Neural cell (in vitro differentiated cells): ENCODE results near the gene C1orf122. TPM values are rescaled to one million over a fixed set of nuclear protein-coding genes. Genes with fewer than 3 reads are reported as not detected.

Experiments
- H2AFZ ChIP-seq: fragments of 200-600, 300-800 bp; sonication (generic), shearing (Covaris generic); 2 replicates; pipeline ENCODE4 v1.6.0; 2014; ENCODE audit warnings: low read depth, mild to moderate bottlenecking, antibody characterized with exemption, low read length, moderate library complexity
- H3F3A ChIP-seq: fragments of 200-600 bp; shearing (Covaris generic); 2 replicates; pipeline ENCODE4 v1.6.1; 2016; ENCODE audit warnings: mild to moderate bottlenecking, moderate library complexity, mixed read lengths, antibody characterized with exemption, low read length; ENCODE audit not compliant: insufficient read depth, poor library complexity, severe bottlenecking
- H3K27ac ChIP-seq: fragments of 200-600, 300-800 bp; sonication (generic), shearing (Covaris generic); 2 replicates; pipeline ENCODE4 v1.5.1; 2014; ENCODE audit warnings: mild to moderate bottlenecking, low read length, moderate library complexity
- H3K27me3 ChIP-seq: fragments of 300-800, 200-600 bp; sonication (generic), shearing (Covaris generic); 2 replicates; pipeline ENCODE4 v1.6.0; 2014; ENCODE audit warnings: mild to moderate bottlenecking, low read depth, low read length, moderate library complexity; ENCODE audit not compliant: insufficient read depth
- H3K36me3 ChIP-seq: fragments of 300-800, 200-600 bp; sonication (generic), shearing (Covaris generic); 2 replicates; pipeline ENCODE4 v1.5.1; 2014; ENCODE audit warnings: mild to moderate bottlenecking, antibody characterized with exemption, low read length, moderate library complexity; ENCODE audit not compliant: insufficient read depth
- H3K4me2 ChIP-seq: fragments of 300-800, 200-600 bp; sonication (generic), shearing (Covaris generic); 2 replicates; pipeline ENCODE4 v1.6.0; 2014; ENCODE audit warnings: mild to moderate bottlenecking, low read length
- H3K4me3 ChIP-seq: fragments of 300-800, 200-600 bp; sonication (generic), shearing (Covaris generic); 2 replicates; pipeline ENCODE4 v1.5.1; 2014; ENCODE audit warnings: mild to moderate bottlenecking, low read length, moderate library complexity
- H3K79me2 ChIP-seq: fragments of 200-600 bp; shearing (Covaris generic); replicated peaks from 2 replicates; pipeline ENCODE4 v1.6.0; 2014; ENCODE audit warnings: mild to moderate bottlenecking, low read length, moderate library complexity; ENCODE audit not compliant: insufficient read depth
- H3K9ac ChIP-seq: fragments of 300-800, 200-600 bp; sonication (generic), shearing (Covaris generic); 2 replicates; pipeline ENCODE4 v1.6.1; 2016; ENCODE audit warnings: mild to moderate bottlenecking, low read length, mixed read lengths
- H3K9me2 ChIP-seq: fragments of 200-600 bp; shearing (Covaris generic); 2 replicates; pipeline ENCODE4 v1.6.1; 2016; ENCODE audit warnings: mild to moderate bottlenecking, low read length, mixed read lengths; ENCODE audit not compliant: insufficient read depth
- H3K9me3 ChIP-seq: fragments of 200-600, 300-800 bp; sonication (generic), shearing (Covaris generic); 2 replicates; pipeline ENCODE4 v1.6.1; 2016; ENCODE audit warnings: mild to moderate bottlenecking, mixed run types, low read length, moderate library complexity, mixed read lengths
- H4K20me1 ChIP-seq: fragments of 200-600 bp; shearing (Covaris generic); 2 replicates; pipeline ENCODE4 v1.6.1; 2016; ENCODE audit warnings: mild to moderate bottlenecking, mixed run types; ENCODE audit not compliant: insufficient read depth
- CTCF ChIP-seq: fragments of 450-650 bp; IDR thresholded peaks from 2 replicates; pipeline ENCODE4 v1.5.1; 2014; ENCODE audit warnings: antibody characterized with exemption, mild to moderate bottlenecking, moderate library complexity; ENCODE audit not compliant: poor library complexity, severe bottlenecking
- EP300 ChIP-seq: fragments of 450-650 bp; conservative IDR thresholded peaks from 2 replicates; pipeline ENCODE4 v1.6.1; 2014; ENCODE audit warnings: antibody characterized with exemption, mild to moderate bottlenecking, moderate library complexity; ENCODE audit not compliant: poor library complexity, severe bottlenecking
- EZH2 ChIP-seq: fragments of 200-600, 300-800 bp; shearing (Covaris generic), sonication (generic); IDR thresholded peaks from 2 replicates; pipeline ENCODE4 v1.6.1; 2014; ENCODE audit warnings: antibody characterized with exemption, low read length, borderline replicate concordance, mild to moderate bottlenecking; ENCODE audit not compliant: insufficient read depth, poor library complexity, severe bottlenecking
- MXI1 ChIP-seq: fragments of 450-650 bp; conservative IDR thresholded peaks from 2 replicates; pipeline ENCODE4 v1.6.1; 2014; ENCODE audit warnings: antibody characterized with exemption, mild to moderate bottlenecking; ENCODE audit not compliant: poor library complexity, severe bottlenecking
- POLR2AphosphoS5 ChIP-seq: IDR thresholded peaks from 2 replicates; pipeline ENCODE4 v1.6.1; 2012
- RAD21 ChIP-seq: fragments of 450-650 bp; conservative IDR thresholded peaks from 2 replicates; pipeline ENCODE4 v1.6.1; 2014; ENCODE audit warnings: antibody characterized with exemption, mild to moderate bottlenecking, moderate library complexity
- REST ChIP-seq: IDR thresholded peaks from 2 replicates; pipeline ENCODE4 v1.6.1; 2012; ENCODE audit warnings: borderline replicate concordance
- SMC3 ChIP-seq: fragments of 450-650 bp; conservative IDR thresholded peaks from 2 replicates; pipeline ENCODE4 v1.6.1; 2014; ENCODE audit warnings: antibody characterized with exemption, mild to moderate bottlenecking, moderate library complexity; ENCODE audit not compliant: poor library complexity
- TAF1 ChIP-seq: IDR thresholded peaks from 2 replicates; pipeline ENCODE4 v1.6.1; 2012; ENCODE audit warnings: low read depth
- polyA plus RNA-seq: library from polyadenylated mRNA; depleted of rRNA; stranded (reverse); fragments of >200 nt; gene quantifications from 2 replicates; pipeline ENCODE4 v1.2.3, GENCODE V29; 2014

C1orf122 gene
- polyA plus RNA-seq, 1 donor from 2014 or later: 143 TPM

- Histone ChIP-seq H4K20me1 (no peaks in the 10 kb centered on the region), H2AFZ (peak overlapping the region; percentile 22), H3K27ac (peak overlapping the region; percentile 66), H3K9ac (peak overlapping the region; percentile 75), H3K4me2 (peak overlapping the region; percentile 81), H3K27me3 (peaks cover 88% of the 10 kb centered on the region), H3K9me2 (no peaks in the 10 kb centered on the region), H3K79me2 (no peaks in the 10 kb centered on the region), H3F3A (no peaks in the 10 kb centered on the region), H3K36me3 (no peaks in the 10 kb centered on the region), H3K4me3 (peak overlapping the region; percentile 87), H3K9me3 (no peaks in the 10 kb centered on the region)
- TF ChIP-seq SMC3 (peak; percentile 2), MXI1 (no peak)
These were observed 43.7 kb upstream of the C1orf122 start for GRCh38 chr1:37763791-37764413.

- peak overlapping the region; percentile 81 for H3K4me2 ChIP-seq
These were observed 43.2 kb upstream of the C1orf122 start for GRCh38 chr1:37764414-37764825.

GRCh38 chr1:37764888-37765441, 42.6 kb upstream of the C1orf122 start, which contains the start of gene EPHA10:
Gene EPHA10, minus strand, starts transcription at chr1:37765120. Its CDS starts 54 bp downstream, at chr1:37765066.
- Histone ChIP-seq H4K20me1 (no peaks in the 10 kb centered on the region), H3K4me2 (peak within 1 kb of the TSS; percentile 94), H3K9me3 (no peaks in the 10 kb centered on the region), H3K9ac (peak within 1 kb of the TSS; percentile 75), H3K27ac (peak within 1 kb of the TSS; percentile 78), H3K9me2 (no peaks in the 10 kb centered on the region), H3F3A (no peaks in the 10 kb centered on the region), H3K79me2 (no peaks in the 10 kb centered on the region), H3K4me3 (peak within 1 kb of the TSS; percentile 87), H2AFZ (peak within 1 kb of the TSS; percentile 80), H3K27me3 (peaks cover 88% of the 10 kb centered on the region), H3K36me3 (no peaks in the 10 kb centered on the region)
- TF ChIP-seq EP300: no peak
- peak; percentile 72 for TF ChIP-seq MXI1
- peak; percentile 21 for TF ChIP-seq CTCF
- no peak for TF ChIP-seq REST
- TF ChIP-seq POLR2AphosphoS5: peak; percentile 64
- peak; percentile 63 for TF ChIP-seq TAF1
- peak; percentile 39 for TF ChIP-seq RAD21

More at GRCh38 chr1:37764414-37764825, 43.2 kb upstream of the C1orf122 start:
- Histone ChIP-seq H4K20me1 (no peaks in the 10 kb centered on the region), H2AFZ (peak overlapping the region; percentile 22), H3K27ac (peak overlapping the region; percentile 66), H3K9ac (peak overlapping the region; percentile 75), H3F3A (no peaks in the 10 kb centered on the region), H3K79me2 (no peaks in the 10 kb centered on the region), H3K4me3 (peak overlapping the region; percentile 87), H3K36me3 (no peaks in the 10 kb centered on the region), H3K27me3 (peaks cover 88% of the 10 kb centered on the region), H3K9me3 (no peaks in the 10 kb centered on the region), H3K9me2 (no peaks in the 10 kb centered on the region)
- TF ChIP-seq RAD21 (no peak), EZH2 (no peak), POLR2AphosphoS5 (peak; percentile 22), REST (peak; percentile 97)
